ENCODE data around the gene XXYLT1.
A peak's percentile ranks its signal among the peaks of the same experiment; 100 is the strongest.

XXYLT1 gene

GRCh38 chr3:195184716-195185421 is 86.1 kb downstream of the XXYLT1 start:
- no peak for DNase-seq (ENCODE audit: low spot score)

GRCh38 chr3:195183071-195183776 is 87.7 kb downstream of the XXYLT1 start:
- DNase-seq (ENCODE audit: low spot score): no peak

- peak; percentile 64 for DNase-seq (ENCODE audit: low spot score)
Observed at GRCh38 chr3:195182470-195182795, 88.5 kb downstream of the XXYLT1 start.

GRCh38 chr3:195181741-195182469 is 89.1 kb downstream of the XXYLT1 start:
- DNase-seq (ENCODE audit: low spot score): no peak

GRCh38 chr3:195181113-195181498 is 89.9 kb downstream of the XXYLT1 start:
- DNase-seq (ENCODE audit: low spot score): no peak

- no peak for DNase-seq (ENCODE audit: low spot score)
Observed at GRCh38 chr3:195180490-195181112, 90.4 kb downstream of the XXYLT1 start.

- no peak for DNase-seq (ENCODE audit: low spot score)
Observed at GRCh38 chr3:195179776-195180489, 91.0 kb downstream of the XXYLT1 start.

- DNase-seq (ENCODE audit: low spot score): no peak
Observed at GRCh38 chr3:195178124-195178910, 92.6 kb downstream of the XXYLT1 start.

- DNase-seq (ENCODE audit: low spot score): no peak
Observed at GRCh38 chr3:195177422-195178123, 93.4 kb downstream of the XXYLT1 start.

- DNase-seq (ENCODE audit: low spot score): no peak
Observed at GRCh38 chr3:195176776-195177175, 94.2 kb downstream of the XXYLT1 start.

- no peak for DNase-seq (ENCODE audit: low spot score)
Observed at GRCh38 chr3:195175476-195176337, 95.3 kb downstream of the XXYLT1 start.

GRCh38 chr3:195175076-195175475 is 95.9 kb downstream of the XXYLT1 start:
- no peak for DNase-seq (ENCODE audit: low spot score)

GRCh38 chr3:195173657-195174056 is 97.3 kb downstream of the XXYLT1 start:
- no peak for DNase-seq (ENCODE audit: low spot score)

- no peak for DNase-seq (ENCODE audit: low spot score)
Observed at GRCh38 chr3:195172896-195173295, 98.1 kb downstream of the XXYLT1 start.

GRCh38 chr3:195172039-195172684 is 98.8 kb downstream of the XXYLT1 start:
- peak; percentile 61 for DNase-seq (ENCODE audit: low spot score)

GRCh38 chr3:195171093-195171873 is 99.7 kb downstream of the XXYLT1 start:
- no peak for DNase-seq (ENCODE audit: low spot score)

- no peak for DNase-seq (ENCODE audit: low spot score)
Observed at GRCh38 chr3:195170496-195170895, 100.5 kb downstream of the XXYLT1 start.

GRCh38 chr3:195169011-195169649 is 101.8 kb downstream of the XXYLT1 start:
- no peak for DNase-seq (ENCODE audit: low spot score)

All from GM03348 (cell line).